Measurements from ENCODE around the gene PTPRO. TPM values are rescaled to one million over a fixed set of nuclear protein-coding genes. Genes with fewer than 3 reads are reported as not detected.

The PTPRO gene
- total RNA-seq, 1 experiment from 2014 or later: not detected

DNA sequence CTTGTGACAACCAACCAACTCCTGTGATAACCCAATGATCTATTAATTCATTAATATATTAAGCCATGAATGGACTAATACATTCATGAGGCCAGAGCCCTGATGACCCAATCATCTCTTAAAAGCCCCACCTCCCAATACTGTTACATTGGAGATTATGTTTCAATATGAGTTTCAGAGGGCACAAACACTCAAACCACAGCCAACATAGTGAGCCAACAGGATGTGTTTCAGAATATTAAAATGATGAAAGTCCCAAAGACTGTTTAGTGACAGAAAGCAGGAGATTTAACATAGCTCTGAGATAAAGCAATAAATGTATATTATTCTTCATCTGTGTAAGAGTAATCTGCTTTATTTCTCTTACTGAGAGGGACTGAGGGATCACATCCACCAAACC is 71.7 kb downstream of the PTPRO start:
- Histone ChIP-seq H4K20me1 (ENCODE audit: low read length) (no peaks in the 10 kb centered on the region), H3K4me2 (ENCODE audit: low read length) (no peak overlapping the region), H3K9ac (ENCODE audit: low read length) (no peak overlapping the region), H3F3A (ENCODE audit: low read length, unreplicated experiment) (no peaks in the 10 kb centered on the region), H3K36me3 (ENCODE audit: low read depth, low read length) (no peaks in the 10 kb centered on the region), H3K9me3 (ENCODE audit: low read length) (no peaks in the 10 kb centered on the region), H3K27ac (ENCODE audit: low read length) (no peak overlapping the region), H3K79me2 (ENCODE audit: low read length) (no peaks in the 10 kb centered on the region), H3K4me1 (ENCODE audit: insufficient read depth, low read length) (no peaks in the 10 kb centered on the region), H3K27me3 (ENCODE audit: low read length) (peaks cover 10% of the 10 kb centered on the region; the same call in 1 of the 2 replicates), H3K9me2 (replicated peaks; ENCODE audit: low read length) (no peaks in the 10 kb centered on the region), H3K4me3 (ENCODE audit: low read length) (no peak overlapping the region), H2AFZ (ENCODE audit: low read length) (no peak overlapping the region)
- no TSS peak for BruUV-seq (replicated peaks)
- intact Hi-C loops (cut with micrococcal nuclease): no loop called here
- ChIA-PET POLR2A (ENCODE audit: unreplicated experiment) (no interaction called here), CTCF (no interaction called here)
- DNase-seq (no peak), ATAC-seq (no peak)
- TF ChIP-seq, protein P1, sequence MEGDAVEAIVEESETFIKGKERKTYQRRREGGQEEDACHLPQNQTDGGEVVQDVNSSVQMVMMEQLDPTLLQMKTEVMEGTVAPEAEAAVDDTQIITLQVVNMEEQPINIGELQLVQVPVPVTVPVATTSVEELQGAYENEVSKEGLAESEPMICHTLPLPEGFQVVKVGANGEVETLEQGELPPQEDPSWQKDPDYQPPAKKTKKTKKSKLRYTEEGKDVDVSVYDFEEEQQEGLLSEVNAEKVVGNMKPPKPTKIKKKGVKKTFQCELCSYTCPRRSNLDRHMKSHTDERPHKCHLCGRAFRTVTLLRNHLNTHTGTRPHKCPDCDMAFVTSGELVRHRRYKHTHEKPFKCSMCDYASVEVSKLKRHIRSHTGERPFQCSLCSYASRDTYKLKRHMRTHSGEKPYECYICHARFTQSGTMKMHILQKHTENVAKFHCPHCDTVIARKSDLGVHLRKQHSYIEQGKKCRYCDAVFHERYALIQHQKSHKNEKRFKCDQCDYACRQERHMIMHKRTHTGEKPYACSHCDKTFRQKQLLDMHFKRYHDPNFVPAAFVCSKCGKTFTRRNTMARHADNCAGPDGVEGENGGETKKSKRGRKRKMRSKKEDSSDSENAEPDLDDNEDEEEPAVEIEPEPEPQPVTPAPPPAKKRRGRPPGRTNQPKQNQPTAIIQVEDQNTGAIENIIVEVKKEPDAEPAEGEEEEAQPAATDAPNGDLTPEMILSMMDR (conservative IDR thresholded peaks at IDR 0.05; ENCODE audit: low read depth, low read length): no peak
- TF ChIP-seq EZH2phosphoT487 (IDR thresholded peaks at IDR 0.05; ENCODE audit: borderline replicate concordance, low read length): no peak
- no peak for TF ChIP-seq EZH2 (IDR thresholded peaks at IDR 0.05; ENCODE audit: low read length, unreplicated experiment)

DNA sequence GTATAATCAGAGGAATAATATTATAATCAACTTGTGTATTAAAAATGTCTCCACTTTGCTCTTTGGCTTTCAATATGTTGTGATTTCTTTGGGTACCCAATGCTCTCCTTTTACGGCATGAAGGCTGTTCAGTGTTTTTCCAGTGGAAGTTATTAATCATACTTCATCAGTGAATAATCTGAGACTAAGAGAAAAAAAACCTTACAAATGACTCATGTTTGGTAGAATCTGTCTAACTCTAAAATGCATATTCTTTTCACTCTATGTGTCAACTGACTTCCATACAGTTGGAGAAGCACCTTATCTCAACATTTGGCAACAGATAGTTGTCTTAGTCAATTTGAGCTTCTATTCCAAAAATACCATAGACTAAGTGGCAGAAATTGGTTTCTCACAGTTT is 82.2 kb downstream of the PTPRO start:
- intact Hi-C loops (cut with micrococcal nuclease): no loop called here
- no peaks in the 10 kb centered on the region for H3K36me3 ChIP-seq (ENCODE audit: low read depth, low read length)
- no peaks in the 10 kb centered on the region for H3F3A ChIP-seq (ENCODE audit: low read length, unreplicated experiment)
- ATAC-seq: no peak
- no peak overlapping the region for H3K9ac ChIP-seq (ENCODE audit: low read length)
- H3K79me2 ChIP-seq (ENCODE audit: low read length): no peaks in the 10 kb centered on the region
- no peak overlapping the region for H3K4me3 ChIP-seq (ENCODE audit: low read length)
- no TSS peak for BruUV-seq (replicated peaks)
- H3K9me3 ChIP-seq (ENCODE audit: low read length): no peaks in the 10 kb centered on the region
- POLR2A ChIA-PET (ENCODE audit: unreplicated experiment): no interaction called here
- H3K9me2 ChIP-seq (replicated peaks; ENCODE audit: low read length): no peaks in the 10 kb centered on the region
- H3K4me2 ChIP-seq (ENCODE audit: low read length): no peak overlapping the region
- TF ChIP-seq, protein P1 (conservative IDR thresholded peaks at IDR 0.05; ENCODE audit: low read depth, low read length): no peak
- CTCF ChIA-PET: no interaction called here
- H4K20me1 ChIP-seq (ENCODE audit: low read length): no peaks in the 10 kb centered on the region
- no peak overlapping the region for H3K27ac ChIP-seq (ENCODE audit: low read length)
- H3K27me3 ChIP-seq (ENCODE audit: low read length): no peaks in the 10 kb centered on the region
- H3K4me1 ChIP-seq (ENCODE audit: insufficient read depth, low read length): no peaks in the 10 kb centered on the region
- H2AFZ ChIP-seq (ENCODE audit: low read length): no peak overlapping the region
- DNase-seq: peak; percentile 19

DNA sequence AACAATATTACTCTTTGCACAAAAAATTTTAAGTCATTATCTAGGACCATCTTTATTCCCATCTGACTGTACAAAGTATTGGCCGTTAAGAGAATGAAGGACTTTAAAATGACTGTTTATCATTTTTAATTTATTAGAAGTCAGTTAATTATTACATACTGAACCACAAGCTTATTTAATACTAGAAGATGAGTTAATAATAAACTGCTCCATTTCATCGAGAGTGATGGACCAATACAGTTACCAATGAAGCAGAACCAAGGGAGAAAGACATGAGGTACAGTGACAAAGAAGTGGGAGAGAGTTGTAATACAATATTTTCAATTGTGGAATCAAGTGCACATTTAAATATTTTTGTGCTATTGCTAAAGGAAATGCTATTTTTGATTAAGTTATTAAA is 83.3 kb downstream of the PTPRO start:
- Histone ChIP-seq H3K27ac (ENCODE audit: low read length) (no peak overlapping the region), H2AFZ (ENCODE audit: low read length) (no peak overlapping the region)

More for the DNA sequence above, 83.3 kb downstream of the PTPRO start:
- H3K9me3 ChIP-seq (ENCODE audit: low read length): no peaks in the 10 kb centered on the region
- intact Hi-C loops (cut with micrococcal nuclease): no loop called here
- TF ChIP-seq, protein P1 (conservative IDR thresholded peaks at IDR 0.05; ENCODE audit: low read depth, low read length): no peak
- no peak for TF ChIP-seq EZH2 (IDR thresholded peaks at IDR 0.05; ENCODE audit: low read length, unreplicated experiment)
- no peak for TF ChIP-seq EZH2phosphoT487 (IDR thresholded peaks at IDR 0.05; ENCODE audit: borderline replicate concordance, low read length)
- no peaks in the 10 kb centered on the region for H4K20me1 ChIP-seq (ENCODE audit: low read length)
- no peaks in the 10 kb centered on the region for H3K79me2 ChIP-seq (ENCODE audit: low read length)
- ChIA-PET CTCF (no interaction called here), POLR2A (ENCODE audit: unreplicated experiment) (no interaction called here)
- ATAC-seq (no peak), DNase-seq (no peak)
- H3F3A ChIP-seq (ENCODE audit: low read length, unreplicated experiment): no peaks in the 10 kb centered on the region
- H3K4me1 ChIP-seq (ENCODE audit: insufficient read depth, low read length): no peaks in the 10 kb centered on the region
- no peaks in the 10 kb centered on the region for H3K36me3 ChIP-seq (ENCODE audit: low read depth, low read length)
- no TSS peak for BruUV-seq (replicated peaks)
- H3K9ac ChIP-seq (ENCODE audit: low read length): no peak overlapping the region
- H3K4me3 ChIP-seq (ENCODE audit: low read length): no peak overlapping the region
- H3K27me3 ChIP-seq (ENCODE audit: low read length): no peaks in the 10 kb centered on the region
- no peak overlapping the region for H3K4me2 ChIP-seq (ENCODE audit: low read length)
- H3K9me2 ChIP-seq (replicated peaks; ENCODE audit: low read length): no peaks in the 10 kb centered on the region
